OCI-LY1 (cell line): ENCODE data around the gene CAT.

Source experiments
- CTCF ChIP-seq: fragments of 200-600 bp; sonication (generic), shearing (Covaris generic); IDR thresholded peaks from 2 replicates; pipeline ENCODE4 v1.5.1; 2017; ENCODE audit warnings: mild to moderate bottlenecking, antibody characterized with exemption, low read length, moderate library complexity, mixed read lengths
- EZH2 ChIP-seq: fragments of 200-600 bp; sonication (generic), shearing (Covaris generic); IDR thresholded peaks from 2 replicates; pipeline ENCODE4 v1.8.0; 2017; ENCODE audit warnings: borderline replicate concordance, mixed run types, mild to moderate bottlenecking, antibody characterized with exemption, low read length, moderate library complexity, mixed read lengths

- TF ChIP-seq CTCF (no peak), EZH2 (no peak)
Measured at GRCh38 chr11:34425360-34425759, 13.4 kb upstream of the CAT start.
